Measurements from ENCODE around the gene ELK3.

- TF ChIP-seq CTCF (IDR thresholded peaks at IDR 0.05) (no peak), POLR2A (IDR thresholded peaks at IDR 0.05) (no peak), POLR2AphosphoS5 (IDR thresholded peaks at IDR 0.05) (no peak), EP300 (IDR thresholded peaks at IDR 0.05) (no peak)
These were observed 6.2 kb upstream of the ELK3 start for GRCh38 chr12:96187956-96188355.
